ENCODE measurements around the gene TNNI2. TPM values are rescaled to one million over a fixed set of nuclear protein-coding genes. Genes with fewer than 3 reads are reported as not detected.
A peak's percentile ranks its signal among the peaks of the same experiment; 100 is the strongest.

TNNI2 gene
- total RNA-seq (not detected), polyA plus RNA-seq (not detected)

DNA sequence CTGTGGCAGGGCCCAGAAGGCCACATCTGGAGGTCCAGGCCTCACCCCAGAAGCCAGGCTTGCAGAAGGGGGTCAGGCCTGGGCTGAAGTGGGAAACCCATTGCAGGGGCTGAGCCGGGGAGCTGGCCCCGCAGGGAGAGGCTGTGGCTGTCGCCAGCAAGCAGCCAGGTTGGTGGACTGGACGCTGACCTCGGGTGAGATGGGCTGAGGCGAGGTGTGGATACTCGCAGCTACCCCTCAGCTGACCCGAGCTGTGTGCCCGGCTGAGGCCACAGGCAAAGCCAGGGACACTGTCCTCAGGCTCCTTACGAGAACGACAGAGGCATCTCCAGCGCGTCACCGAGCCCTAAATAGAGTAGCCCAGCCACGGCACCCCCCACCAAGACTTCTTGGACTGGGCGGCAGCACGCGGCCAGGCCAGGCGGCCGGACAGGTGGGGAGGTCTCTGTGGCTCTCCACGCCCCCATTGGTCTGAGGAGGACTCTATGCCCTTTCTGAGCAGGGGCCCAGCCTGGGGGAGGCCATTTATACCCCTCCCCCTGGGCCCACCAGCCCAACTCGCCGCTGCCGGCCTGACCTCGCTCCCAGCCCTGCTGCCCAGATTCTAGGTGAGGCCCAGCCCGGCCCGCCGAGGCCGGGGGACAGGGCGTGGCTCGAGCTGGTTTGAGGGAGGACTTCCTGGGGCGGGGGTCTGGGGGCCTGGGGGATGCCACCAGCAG is at the start of gene TNNI2:
TNNI2 (plus strand) TSS at position 556 of the 719 bp plus-strand sequence. CDS start 716 bp downstream, outside the sequence.
- H3K36me3 ChIP-seq (ENCODE audit: control insufficient read depth, insufficient read depth, low read length): no peaks in the 10 kb centered on the region
- H3K4me3 ChIP-seq (ENCODE audit: low read depth, low read length): no peak within 1 kb of the TSS
- peak within 1 kb of the TSS in 2 of 4 donors; percentile 47 to 61 for H3K4me3 Mint-ChIP-seq
- peaks cover 0 to 19% (median 9%) of the 10 kb centered on the region in 4 donors for H3K4me1 Mint-ChIP-seq
- no peaks in the 10 kb centered on the region for H3K9me3 ChIP-seq (ENCODE audit: control insufficient read depth in 2 of 2, low read length in 2 of 2)
- H3K27ac ChIP-seq (ENCODE audit: insufficient read depth, low read length, poor library complexity, severe bottlenecking): peak within 1 kb of the TSS; percentile 47
- no peaks in the 10 kb centered on the region for H3K36me3 Mint-ChIP-seq
- no peak for DNase-seq
- no peaks in the 10 kb centered on the region for H3K27me3 Mint-ChIP-seq
- H3K27ac Mint-ChIP-seq: peak within 1 kb of the TSS in 1 of 3 donors; percentile 71
- peaks cover 29% of the 10 kb centered on the region for H3K4me1 ChIP-seq (ENCODE audit: control insufficient read depth, insufficient read depth, low read length, poor library complexity, severe bottlenecking)
- H3K27me3 ChIP-seq (ENCODE audit: control insufficient read depth, insufficient read depth, low read length): no peaks in the 10 kb centered on the region
- H3K9me3 Mint-ChIP-seq: no peaks in the 10 kb centered on the region
- ATAC-seq (ENCODE audit: low read depth in 2 of 2): no peak

DNA sequence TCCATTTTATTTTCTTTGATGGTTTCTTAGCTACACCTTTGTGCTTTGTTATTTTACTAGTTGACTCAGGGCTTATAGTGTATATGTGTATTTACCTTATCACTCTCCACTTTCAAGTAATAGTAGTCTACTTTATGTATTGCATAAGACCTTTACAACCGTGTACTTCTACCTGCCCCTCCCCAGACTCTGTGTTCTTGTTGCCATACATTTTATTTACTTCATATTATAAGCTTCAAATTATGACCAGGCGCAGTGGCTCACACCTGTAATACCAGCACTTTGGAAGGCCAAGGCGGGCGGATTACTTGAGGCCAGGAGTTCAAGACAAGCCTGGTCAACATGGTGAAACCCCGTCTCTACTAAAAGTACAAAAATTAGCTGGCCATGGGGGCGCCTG is 46.9 kb upstream of the TNNI2 start:
- no peak for ATAC-seq (ENCODE audit: low read depth in 2 of 2)
- DNase-seq: no peak
- H3K4me3 ChIP-seq (ENCODE audit: low read depth, low read length): no peak overlapping the region
- no peaks in the 10 kb centered on the region for H3K27me3 ChIP-seq (ENCODE audit: control insufficient read depth, insufficient read depth, low read length)
- H3K9me3 Mint-ChIP-seq: peaks cover 0 to 3% (median 0%) of the 10 kb centered on the region in 7 donors
- H3K36me3 Mint-ChIP-seq: no peaks in the 10 kb centered on the region
- H3K4me1 ChIP-seq (ENCODE audit: control insufficient read depth, insufficient read depth, low read length, poor library complexity, severe bottlenecking): no peaks in the 10 kb centered on the region
- no peak overlapping the region for H3K27ac ChIP-seq (ENCODE audit: insufficient read depth, low read length, poor library complexity, severe bottlenecking)
- peaks cover 0 to 9% (median 4%) of the 10 kb centered on the region in 4 donors for H3K4me1 Mint-ChIP-seq
- peaks cover 27% of the 10 kb centered on the region for H3K27me3 Mint-ChIP-seq
- no peak overlapping the region for H3K27ac Mint-ChIP-seq
- H3K4me3 Mint-ChIP-seq: no peak overlapping the region
- no peaks in the 10 kb centered on the region for H3K36me3 ChIP-seq (ENCODE audit: control insufficient read depth, insufficient read depth, low read length)
- peaks cover 0 to 2% of the 10 kb centered on the region in 2 experiments for H3K9me3 ChIP-seq (ENCODE audit: control insufficient read depth in 2 of 2, low read length in 2 of 2)

DNA sequence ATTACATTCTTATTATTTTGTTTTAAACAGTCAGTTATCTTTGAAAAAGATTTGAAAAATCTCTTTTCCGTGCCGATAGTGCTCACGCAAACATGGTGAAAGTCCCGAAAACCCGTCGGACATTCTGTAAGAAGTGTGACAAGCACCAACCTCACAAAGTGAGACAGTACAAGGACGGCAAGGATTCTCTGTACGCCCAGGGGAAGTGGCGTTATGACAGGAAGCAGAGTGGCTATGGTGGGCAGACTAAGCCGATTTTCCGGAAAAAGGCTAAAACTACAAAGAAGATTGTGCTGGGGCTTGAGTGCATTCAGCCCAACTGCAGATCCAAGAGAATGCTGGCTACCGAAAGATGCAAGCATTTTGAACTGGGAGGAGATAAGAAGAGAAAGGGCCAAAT is 46.3 kb upstream of the TNNI2 start:
- no peaks in the 10 kb centered on the region for H3K36me3 ChIP-seq (ENCODE audit: control insufficient read depth, insufficient read depth, low read length)
- no peaks in the 10 kb centered on the region for H3K27me3 ChIP-seq (ENCODE audit: control insufficient read depth, insufficient read depth, low read length)
- H3K9me3 ChIP-seq (ENCODE audit: control insufficient read depth in 2 of 2, low read length in 2 of 2): peaks cover 0 to 2% of the 10 kb centered on the region in 2 experiments
- Mint-ChIP-seq H3K4me3 (peak overlapping the region in 1 of 4 donors; percentile 54), H3K9me3 (peaks cover 0 to 3% (median 0%) of the 10 kb centered on the region in 7 donors), H3K4me1 (peaks cover 0 to 9% (median 4%) of the 10 kb centered on the region in 4 donors), H3K36me3 (no peaks in the 10 kb centered on the region), H3K27me3 (peaks cover 27% of the 10 kb centered on the region), H3K27ac (no peak overlapping the region)
- no peak overlapping the region for H3K4me3 ChIP-seq (ENCODE audit: low read depth, low read length)
- no peak overlapping the region for H3K27ac ChIP-seq (ENCODE audit: insufficient read depth, low read length, poor library complexity, severe bottlenecking)
- ATAC-seq (ENCODE audit: low read depth in 2 of 2): no peak
- DNase-seq: no peak
- no peaks in the 10 kb centered on the region for H3K4me1 ChIP-seq (ENCODE audit: control insufficient read depth, insufficient read depth, low read length, poor library complexity, severe bottlenecking)

DNA sequence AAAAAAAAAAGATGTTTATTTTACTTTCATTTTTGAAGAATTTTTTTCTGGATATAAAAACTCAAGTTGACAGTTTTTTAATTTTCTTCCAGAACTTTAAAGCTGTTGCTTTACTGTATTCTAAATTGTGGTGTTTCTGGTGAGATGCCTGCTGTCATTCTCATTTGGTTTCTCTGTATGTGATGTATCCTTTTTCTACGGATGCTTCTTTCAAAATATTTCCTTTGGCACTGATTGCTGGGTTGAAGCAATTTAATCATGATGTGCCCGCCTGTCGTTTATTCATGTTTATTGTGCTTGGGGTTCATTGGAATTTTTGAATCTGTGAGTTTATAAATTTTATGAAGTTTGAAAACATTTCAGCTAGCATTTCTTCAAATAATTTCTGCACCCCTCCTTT is 45.7 kb upstream of the TNNI2 start:
- H3K4me1 Mint-ChIP-seq: peaks cover 0 to 9% (median 4%) of the 10 kb centered on the region in 4 donors
- DNase-seq: no peak

DNA sequence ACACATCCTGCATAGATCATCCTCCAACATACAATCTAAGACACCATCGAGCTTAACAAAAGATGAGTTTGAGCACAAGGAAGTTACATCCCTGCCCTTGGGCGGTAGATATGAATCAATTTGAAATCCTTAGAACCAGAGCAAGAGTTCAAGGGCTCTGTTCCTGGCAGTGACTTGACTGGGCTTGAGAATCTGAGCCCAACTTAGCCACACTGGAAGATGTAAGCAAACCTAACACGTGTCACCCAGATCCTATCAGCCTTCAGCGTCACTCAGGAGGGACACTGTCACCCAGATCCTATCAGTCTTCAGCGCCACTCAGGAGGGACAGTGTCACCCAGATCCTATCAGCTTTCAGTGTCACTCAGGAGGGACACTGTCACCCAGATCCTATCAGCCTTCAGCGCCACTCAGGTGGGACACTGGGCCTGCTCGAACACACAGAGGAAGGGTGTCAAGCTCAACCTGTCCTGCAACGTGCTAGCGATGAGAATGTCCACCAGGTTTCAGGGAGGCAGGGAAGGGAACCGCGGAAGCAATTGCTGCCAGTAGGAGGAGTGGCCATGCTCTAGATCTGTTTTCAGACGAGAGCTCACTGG is 42.3 kb upstream of the TNNI2 start:
- Mint-ChIP-seq H3K27me3 (peaks cover 26% of the 10 kb centered on the region), H3K4me1 (peaks cover 0 to 13% (median 4%) of the 10 kb centered on the region in 4 donors), H3K36me3 (no peaks in the 10 kb centered on the region), H3K9me3 (peaks cover 0 to 3% (median 0%) of the 10 kb centered on the region in 7 donors), H3K4me3 (no peak overlapping the region), H3K27ac (no peak overlapping the region)
- DNase-seq (no peak), ATAC-seq (ENCODE audit: low read depth in 2 of 2) (no peak)
- no peaks in the 10 kb centered on the region for H3K4me1 ChIP-seq (ENCODE audit: control insufficient read depth, insufficient read depth, low read length, poor library complexity, severe bottlenecking)
- H3K27ac ChIP-seq (ENCODE audit: insufficient read depth, low read length, poor library complexity, severe bottlenecking): no peak overlapping the region
- H3K36me3 ChIP-seq (ENCODE audit: control insufficient read depth, insufficient read depth, low read length): no peaks in the 10 kb centered on the region
- H3K9me3 ChIP-seq (ENCODE audit: control insufficient read depth in 2 of 2, low read length in 2 of 2): peaks cover 0 to 2% of the 10 kb centered on the region in 2 experiments
- no peak overlapping the region for H3K4me3 ChIP-seq (ENCODE audit: low read depth, low read length)
- no peaks in the 10 kb centered on the region for H3K27me3 ChIP-seq (ENCODE audit: control insufficient read depth, insufficient read depth, low read length)

More for the DNA sequence above, 45.7 kb upstream of the TNNI2 start:
- H3K27ac Mint-ChIP-seq: no peak overlapping the region
- H3K27me3 ChIP-seq (ENCODE audit: control insufficient read depth, insufficient read depth, low read length): no peaks in the 10 kb centered on the region
- H3K36me3 Mint-ChIP-seq: no peaks in the 10 kb centered on the region
- H3K9me3 ChIP-seq (ENCODE audit: control insufficient read depth in 2 of 2, low read length in 2 of 2): peaks cover 0 to 2% of the 10 kb centered on the region in 2 experiments
- H3K4me3 Mint-ChIP-seq: no peak overlapping the region
- peaks cover 27% of the 10 kb centered on the region for H3K27me3 Mint-ChIP-seq
- H3K4me3 ChIP-seq (ENCODE audit: low read depth, low read length): no peak overlapping the region
- H3K36me3 ChIP-seq (ENCODE audit: control insufficient read depth, insufficient read depth, low read length): no peaks in the 10 kb centered on the region
- peaks cover 0 to 3% (median 0%) of the 10 kb centered on the region in 7 donors for H3K9me3 Mint-ChIP-seq
- no peak for ATAC-seq (ENCODE audit: low read depth in 2 of 2)
- no peaks in the 10 kb centered on the region for H3K4me1 ChIP-seq (ENCODE audit: control insufficient read depth, insufficient read depth, low read length, poor library complexity, severe bottlenecking)
- no peak overlapping the region for H3K27ac ChIP-seq (ENCODE audit: insufficient read depth, low read length, poor library complexity, severe bottlenecking)

DNA sequence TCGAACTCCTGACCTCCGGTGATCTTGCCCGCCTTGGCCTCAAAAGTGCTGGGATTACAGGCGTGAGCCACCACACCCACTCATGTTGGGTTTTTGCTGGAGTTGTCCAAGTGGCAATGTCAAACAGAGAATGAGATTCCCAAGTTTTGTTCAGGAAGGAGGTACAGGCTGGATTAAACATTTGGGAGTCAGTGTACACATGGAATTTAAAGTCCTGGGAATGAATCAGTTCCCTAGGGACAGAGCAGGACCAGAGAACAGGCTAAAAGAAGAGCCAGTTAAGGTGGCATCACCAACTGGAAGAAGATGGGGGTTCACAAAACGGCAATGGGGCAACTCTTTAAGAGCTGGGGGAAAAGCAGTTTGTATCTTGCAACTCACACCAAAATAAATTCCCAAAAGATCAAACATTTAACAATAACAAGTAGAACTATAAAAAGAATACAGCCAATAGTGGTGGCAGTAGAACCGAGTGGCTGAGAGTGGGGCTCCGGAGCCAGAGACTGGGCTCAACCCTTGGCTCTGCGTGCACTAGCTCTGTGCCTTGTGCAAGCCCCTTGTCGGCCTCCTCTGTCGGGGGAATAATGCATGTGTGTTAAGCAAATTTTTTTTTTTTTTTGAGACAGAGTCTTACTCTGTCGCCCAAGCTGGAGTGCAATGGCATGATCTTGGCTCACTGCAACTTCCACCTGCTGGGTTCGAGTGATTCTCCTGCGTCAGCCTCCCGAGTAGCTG is 41.2 kb upstream of the TNNI2 start:
- Histone ChIP-seq H3K27me3 (ENCODE audit: control insufficient read depth, insufficient read depth, low read length) (no peaks in the 10 kb centered on the region), H3K4me3 (ENCODE audit: low read depth, low read length) (no peak overlapping the region), H3K9me3 (ENCODE audit: control insufficient read depth in 2 of 2, low read length in 2 of 2) (peaks cover 0 to 2% of the 10 kb centered on the region in 2 experiments), H3K36me3 (ENCODE audit: control insufficient read depth, insufficient read depth, low read length) (no peaks in the 10 kb centered on the region), H3K4me1 (ENCODE audit: control insufficient read depth, insufficient read depth, low read length, poor library complexity, severe bottlenecking) (no peaks in the 10 kb centered on the region), H3K27ac (ENCODE audit: insufficient read depth, low read length, poor library complexity, severe bottlenecking) (no peak overlapping the region)
- Mint-ChIP-seq H3K27me3 (peaks cover 20% of the 10 kb centered on the region), H3K36me3 (no peaks in the 10 kb centered on the region), H3K4me3 (no peak overlapping the region), H3K9me3 (peaks cover 0 to 2% (median 0%) of the 10 kb centered on the region in 7 donors), H3K4me1 (peaks cover 0 to 9% (median 2%) of the 10 kb centered on the region in 4 donors), H3K27ac (no peak overlapping the region)
- DNase-seq (no peak), ATAC-seq (ENCODE audit: low read depth in 2 of 2) (no peak)

DNA sequence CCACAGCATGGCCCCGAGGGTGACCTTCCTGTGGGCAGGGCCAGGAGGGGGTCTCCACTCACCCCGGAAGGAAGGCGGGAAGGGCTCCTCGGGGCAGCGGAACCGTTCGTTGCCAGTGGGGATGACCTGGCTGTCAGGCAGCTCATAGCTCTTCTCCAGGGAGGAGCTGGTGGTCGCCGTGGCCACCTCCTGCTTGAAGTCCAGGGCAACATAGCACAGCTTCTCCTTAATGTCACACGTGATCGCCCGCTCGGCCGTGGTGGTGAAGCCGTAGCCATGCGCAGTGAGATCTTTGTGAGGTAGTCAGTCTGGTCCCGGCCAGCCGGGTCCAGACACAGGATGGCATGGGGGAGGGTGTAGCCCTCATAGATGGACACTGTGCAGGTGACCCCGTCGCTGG is 35.5 kb upstream of the TNNI2 start:
- H3K27ac ChIP-seq (ENCODE audit: insufficient read depth, low read length, poor library complexity, severe bottlenecking): no peak overlapping the region
- no peak overlapping the region for H3K4me3 ChIP-seq (ENCODE audit: low read depth, low read length)
- no peaks in the 10 kb centered on the region for H3K36me3 ChIP-seq (ENCODE audit: control insufficient read depth, insufficient read depth, low read length)
- ATAC-seq (ENCODE audit: low read depth in 2 of 2) (no peak), DNase-seq (no peak)
- Mint-ChIP-seq H3K27ac (no peak overlapping the region), H3K4me1 (peaks cover 0 to 2% (median 0%) of the 10 kb centered on the region in 4 donors), H3K27me3 (peaks cover 17% of the 10 kb centered on the region), H3K9me3 (peaks cover 0 to 2% (median 0%) of the 10 kb centered on the region in 7 donors), H3K4me3 (no peak overlapping the region), H3K36me3 (no peaks in the 10 kb centered on the region)
- no peaks in the 10 kb centered on the region for H3K9me3 ChIP-seq (ENCODE audit: control insufficient read depth in 2 of 2, low read length in 2 of 2)
- no peaks in the 10 kb centered on the region for H3K27me3 ChIP-seq (ENCODE audit: control insufficient read depth, insufficient read depth, low read length)
- no peaks in the 10 kb centered on the region for H3K4me1 ChIP-seq (ENCODE audit: control insufficient read depth, insufficient read depth, low read length, poor library complexity, severe bottlenecking)

Data from CD4-positive, CD25-positive, alpha-beta regulatory T cell (primary cell).